ENCODE data around the gene SLC23A2. TPM values are rescaled to one million over a fixed set of nuclear protein-coding genes. Genes with fewer than 3 reads are reported as not detected.

Gene SLC23A2
- total RNA-seq, 4 donors from 2014 or later, result 9.6 to 17.0 (median 13.5) TPM

DNA sequence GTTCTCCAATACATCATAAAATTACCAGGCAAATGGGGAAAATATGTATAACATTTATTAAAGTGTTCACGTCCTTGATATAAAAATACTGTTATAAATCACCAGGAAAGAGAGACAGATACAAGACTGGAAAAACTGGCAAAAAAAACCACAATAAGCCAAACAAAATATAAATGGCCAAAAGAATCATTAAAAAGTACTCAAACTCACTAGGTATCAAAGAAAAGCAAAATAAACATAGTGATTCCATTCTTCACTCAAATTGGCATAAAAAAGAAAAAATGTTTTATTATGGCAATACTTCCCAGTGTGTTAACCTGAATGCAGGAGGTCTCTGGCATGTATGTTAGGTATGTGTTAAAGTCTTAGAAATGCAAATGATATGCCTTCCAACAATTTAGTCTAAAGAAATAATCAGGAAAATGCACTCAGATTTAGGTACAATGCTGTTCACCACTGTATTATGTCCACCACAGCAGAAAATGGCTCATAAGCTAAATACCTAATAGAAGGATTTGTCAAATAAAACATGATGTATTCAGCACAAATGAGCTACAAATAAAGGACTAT lies 21.4 kb downstream of the SLC23A2 start:
- TF ChIP-seq, protein P1, sequence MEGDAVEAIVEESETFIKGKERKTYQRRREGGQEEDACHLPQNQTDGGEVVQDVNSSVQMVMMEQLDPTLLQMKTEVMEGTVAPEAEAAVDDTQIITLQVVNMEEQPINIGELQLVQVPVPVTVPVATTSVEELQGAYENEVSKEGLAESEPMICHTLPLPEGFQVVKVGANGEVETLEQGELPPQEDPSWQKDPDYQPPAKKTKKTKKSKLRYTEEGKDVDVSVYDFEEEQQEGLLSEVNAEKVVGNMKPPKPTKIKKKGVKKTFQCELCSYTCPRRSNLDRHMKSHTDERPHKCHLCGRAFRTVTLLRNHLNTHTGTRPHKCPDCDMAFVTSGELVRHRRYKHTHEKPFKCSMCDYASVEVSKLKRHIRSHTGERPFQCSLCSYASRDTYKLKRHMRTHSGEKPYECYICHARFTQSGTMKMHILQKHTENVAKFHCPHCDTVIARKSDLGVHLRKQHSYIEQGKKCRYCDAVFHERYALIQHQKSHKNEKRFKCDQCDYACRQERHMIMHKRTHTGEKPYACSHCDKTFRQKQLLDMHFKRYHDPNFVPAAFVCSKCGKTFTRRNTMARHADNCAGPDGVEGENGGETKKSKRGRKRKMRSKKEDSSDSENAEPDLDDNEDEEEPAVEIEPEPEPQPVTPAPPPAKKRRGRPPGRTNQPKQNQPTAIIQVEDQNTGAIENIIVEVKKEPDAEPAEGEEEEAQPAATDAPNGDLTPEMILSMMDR (IDR thresholded peaks at IDR 0.05; ENCODE audit: low read depth), result no peak

DNA sequence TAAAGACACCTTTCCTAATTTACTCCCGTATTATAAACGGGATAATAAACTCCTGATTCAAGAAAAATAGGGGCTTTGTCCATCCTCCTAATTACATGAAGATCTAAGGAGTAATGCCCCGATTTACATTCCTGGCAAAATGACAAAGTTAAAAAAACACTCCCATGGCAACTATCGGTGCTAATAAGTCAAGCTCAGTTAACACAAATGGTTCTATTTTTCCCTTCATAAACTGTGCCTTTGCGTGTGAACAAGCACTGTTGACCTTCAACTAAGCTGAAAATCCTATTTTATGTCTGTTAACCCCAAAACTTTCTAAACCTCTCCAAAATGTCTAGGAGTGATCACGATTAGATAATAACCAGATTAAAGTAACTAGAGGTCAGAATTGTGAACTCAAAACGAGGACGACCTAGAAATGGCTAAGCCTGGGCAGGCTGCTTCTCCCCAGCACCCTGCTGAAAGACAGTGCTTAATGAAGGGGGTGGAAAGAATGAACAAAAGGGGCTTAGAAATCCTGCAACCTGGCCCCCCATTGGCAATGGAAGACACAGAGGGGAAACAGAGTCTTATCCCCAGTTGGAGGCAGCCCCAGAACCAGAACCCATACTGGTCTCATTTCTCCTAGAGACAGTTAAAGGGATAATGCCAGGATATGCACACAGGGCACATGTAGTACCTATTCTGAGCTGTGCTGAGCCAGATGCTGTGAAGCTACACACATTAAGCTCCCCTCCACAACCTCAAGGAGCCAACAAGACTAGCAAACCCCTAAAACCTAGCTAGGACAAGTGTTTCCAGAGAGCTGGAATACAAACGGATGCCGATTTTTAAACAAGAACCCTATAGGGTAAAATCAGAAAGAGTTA lies 23.0 kb downstream of the SLC23A2 start:
- TF ChIP-seq, protein P1 (IDR thresholded peaks at IDR 0.05; ENCODE audit: low read depth), result no peak

DNA sequence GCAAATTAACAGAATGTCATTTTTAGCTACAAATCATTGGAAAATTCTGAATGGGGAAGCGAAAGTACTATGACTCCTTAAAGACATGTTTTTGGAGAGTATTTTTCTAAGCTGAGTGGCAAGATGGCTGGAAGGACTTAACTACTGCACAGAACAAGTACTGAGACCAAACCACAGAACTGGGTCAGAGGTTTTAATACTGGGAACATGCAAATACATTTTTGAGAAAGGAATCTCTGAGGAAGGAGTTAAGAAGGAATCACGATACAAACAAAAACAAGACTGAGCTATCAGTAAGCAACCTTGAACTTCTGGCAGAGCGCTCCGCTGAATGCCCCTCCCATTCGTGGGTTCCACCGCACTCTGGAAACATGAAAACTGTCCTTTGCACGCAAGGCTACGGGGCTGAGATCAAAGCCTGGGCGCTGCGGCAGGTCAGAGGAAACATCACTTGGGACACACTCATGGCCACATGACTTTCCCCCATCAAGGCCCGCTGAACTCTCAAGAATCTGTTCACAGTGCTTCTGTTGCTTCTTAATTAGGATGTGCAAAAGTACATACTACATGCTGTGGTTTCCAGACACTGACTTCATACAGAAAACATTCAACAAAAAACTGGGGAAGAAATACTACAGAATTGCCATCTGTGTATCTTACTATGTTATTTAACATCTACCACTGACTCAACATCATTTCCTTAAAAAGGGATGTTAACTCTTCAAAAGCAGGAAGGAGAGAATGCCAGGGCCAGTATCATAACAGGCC lies 27.8 kb downstream of the SLC23A2 start:
- TF ChIP-seq, protein P1 (IDR thresholded peaks at IDR 0.05; ENCODE audit: low read depth), result no peak

DNA sequence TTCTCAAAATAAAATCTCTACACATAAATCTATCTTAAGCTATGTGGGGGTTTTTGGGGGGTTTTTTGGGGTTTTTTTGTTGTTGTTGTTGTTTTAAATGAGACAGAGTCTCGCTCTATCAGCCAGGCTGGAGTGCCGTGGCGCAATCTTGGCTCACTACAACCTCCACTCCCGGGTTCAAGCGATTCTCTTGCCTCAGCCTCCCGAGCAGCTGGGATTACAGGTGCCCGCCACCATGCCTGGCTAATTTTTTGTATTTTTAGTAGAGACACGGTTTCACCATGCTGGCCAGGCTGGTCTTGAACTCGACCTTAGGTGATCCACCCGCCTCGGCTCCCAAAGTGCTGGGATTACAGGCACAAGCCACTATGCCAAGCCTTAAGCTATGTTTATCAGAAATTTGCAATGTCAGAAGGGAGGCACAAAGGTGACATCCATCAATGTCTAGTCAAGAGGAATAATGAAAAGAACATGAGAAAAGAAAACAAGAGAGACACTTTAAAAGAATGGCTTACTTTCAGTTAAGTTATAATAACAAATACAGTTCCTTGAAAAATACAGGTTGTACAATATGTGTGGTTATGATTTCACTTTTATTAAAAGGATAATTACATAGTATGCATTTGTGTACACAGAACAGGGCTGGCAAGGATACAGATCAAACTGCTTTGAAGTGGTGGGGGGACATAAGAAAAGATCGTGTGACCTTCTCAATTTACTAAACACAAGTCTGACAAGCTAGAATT lies 28.6 kb downstream of the SLC23A2 start:
- TF ChIP-seq, protein P1 (IDR thresholded peaks at IDR 0.05; ENCODE audit: low read depth), result no peak

DNA sequence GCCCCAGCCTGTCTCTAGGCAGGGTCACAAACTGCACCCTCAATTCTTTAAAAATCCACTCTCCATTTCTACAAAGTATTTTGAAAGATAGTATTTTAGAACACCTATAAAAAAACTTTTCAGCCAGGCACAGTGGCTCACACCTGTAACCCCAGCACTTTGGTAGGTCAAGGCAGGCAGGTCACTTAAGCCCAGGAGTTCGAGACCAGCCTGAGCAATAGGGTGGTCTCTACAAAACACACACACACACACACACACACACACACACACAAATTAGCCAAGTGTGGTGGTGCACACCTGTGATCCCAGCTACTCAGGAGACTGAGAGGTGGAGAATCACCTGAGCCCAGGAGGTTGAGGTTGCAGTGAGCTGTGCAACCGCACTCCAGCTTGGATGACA lies 30.2 kb downstream of the SLC23A2 start:
- TF ChIP-seq, protein P1 (IDR thresholded peaks at IDR 0.05; ENCODE audit: low read depth), result no peak

DNA sequence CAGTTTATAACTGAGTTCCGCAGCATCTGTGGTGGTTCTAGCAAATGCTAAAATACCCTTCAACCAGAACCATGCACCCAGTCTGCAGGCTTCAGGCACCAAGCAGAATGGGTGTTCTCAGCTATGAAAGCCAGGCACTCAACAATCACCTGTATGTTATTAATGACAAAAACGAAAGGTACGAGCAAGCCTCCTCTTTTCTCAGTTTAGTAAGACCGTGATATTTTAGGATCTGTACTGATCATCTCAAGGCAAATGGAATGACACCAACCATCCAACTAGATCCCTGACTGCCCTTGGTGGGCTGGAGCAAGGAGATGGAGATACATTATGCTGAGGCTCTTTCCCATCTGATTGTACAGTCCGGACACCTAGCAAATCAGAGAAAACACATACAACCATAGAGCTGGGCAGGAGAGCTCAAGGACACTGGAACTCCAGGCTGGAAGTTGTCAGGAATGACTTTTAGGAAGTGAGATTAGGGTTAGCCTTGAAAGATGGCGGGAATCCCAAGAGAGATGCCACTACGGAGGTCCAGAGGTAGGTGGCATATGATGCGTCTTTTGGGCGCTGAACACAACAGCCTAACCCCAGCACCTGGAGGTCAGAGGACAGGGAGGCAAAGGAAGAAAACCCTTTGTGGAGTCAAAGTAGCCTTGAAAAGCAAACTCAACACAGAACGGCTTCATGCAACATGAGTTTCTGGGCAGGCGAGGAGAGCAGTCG lies 33.4 kb downstream of the SLC23A2 start:
- TF ChIP-seq, protein P1 (IDR thresholded peaks at IDR 0.05; ENCODE audit: low read depth), result no peak

All from subcutaneous adipose tissue (tissue), 4 donors.